A673 (cell line): ENCODE measurements around the gene LGALS9C. TPM values are rescaled to one million over a fixed set of nuclear protein-coding genes. Genes with fewer than 3 reads are reported as not detected.
"Not testable (repeated sequence)": the region's sequence is repeated elsewhere in the genome, so short reads cannot be mapped to it uniquely, and the experiment has no call there.

Experiments
- BruUV-seq: library from RNA; stranded (reverse); fragments of 400-500 nt; replicated peaks from 2 replicates; lab custom pipeline; 2021; lab: Mats Ljungman, UMichigan
- CTCF ChIA-PET: fragments of 300-600 bp; sonication (Branson Sonifier 250); formaldehyde crosslinking; loops from one replicate; lab custom pipeline; 2022; ENCODE audit warnings: antibody characterized with exemption; lab: Charles Lee
- POLR2A ChIA-PET: fragments of 300-600 bp; sonication (Branson Sonifier 250); formaldehyde crosslinking; loops from one replicate; lab custom pipeline; 2022; ENCODE audit warnings: antibody characterized with exemption; ENCODE audit not compliant: low non-redundant PET; lab: Charles Lee
- DNase-seq: peaks from one replicate; pipeline ENCODE4 v3.0.0-alpha.2; 2015; ENCODE audit warnings: low spot score
- H3K27ac ChIP-seq: fragments of 200-600 bp; sonication (generic); 2 replicates; pipeline ENCODE4 v1.5.1; 2016; ENCODE audit warnings: mixed run types, low read depth, mild to moderate bottlenecking, mixed read lengths, antibody characterized with exemption, low read length; ENCODE audit not compliant: poor library complexity, severe bottlenecking
- H3K27me3 ChIP-seq: fragments of 200-600 bp; sonication (generic); replicated peaks from 2 replicates; pipeline ENCODE4 v1.6.1; 2017; ENCODE audit warnings: mixed run types, low read depth, mild to moderate bottlenecking, mixed read lengths, antibody characterized with exemption, low read length; ENCODE audit not compliant: insufficient read depth, poor library complexity
- H3K36me3 ChIP-seq: fragments of 200-600 bp; sonication (generic); 2 replicates; pipeline ENCODE4 v1.6.1; 2016; ENCODE audit warnings: mixed run types, mild to moderate bottlenecking, mixed read lengths, antibody characterized with exemption, low read length; ENCODE audit not compliant: insufficient read depth, poor library complexity, severe bottlenecking
- H3K4me1 ChIP-seq: fragments of 200-600 bp; sonication (generic); 2 replicates; pipeline ENCODE4 v1.6.1; 2017; ENCODE audit warnings: mixed run types, mild to moderate bottlenecking, mixed read lengths, antibody characterized with exemption, low read length; ENCODE audit not compliant: insufficient read depth, poor library complexity, severe bottlenecking
- H3K4me3 ChIP-seq: fragments of 200-600 bp; sonication (generic); 2 replicates; pipeline ENCODE4 v1.5.1; 2016; ENCODE audit warnings: low read depth, mixed run types, mild to moderate bottlenecking, mixed read lengths, low read length; ENCODE audit not compliant: poor library complexity, severe bottlenecking
- H3K9me3 ChIP-seq: fragments of 200-600 bp; sonication (generic); 2 replicates; pipeline ENCODE4 v1.6.1; 2016; ENCODE audit warnings: mixed run types, low read depth, mild to moderate bottlenecking, mixed read lengths, antibody characterized with exemption, low read length; ENCODE audit not compliant: poor library complexity, severe bottlenecking
- intact Hi-C: fragments of 100-400 bp; cut with micrococcal nuclease; formaldehyde crosslinking; loops from one replicate; pipeline ENCODE4 v1.10.0; 2022; ENCODE audit not compliant: unreplicated experiment
- total RNA-seq: library from RNA; stranded (reverse); gene quantifications from 2 replicates; pipeline ENCODE4 v1.2.3, GENCODE V29; 2021

LGALS9C gene
- total RNA-seq, 1 experiment from 2014 or later = not detected

DNA sequence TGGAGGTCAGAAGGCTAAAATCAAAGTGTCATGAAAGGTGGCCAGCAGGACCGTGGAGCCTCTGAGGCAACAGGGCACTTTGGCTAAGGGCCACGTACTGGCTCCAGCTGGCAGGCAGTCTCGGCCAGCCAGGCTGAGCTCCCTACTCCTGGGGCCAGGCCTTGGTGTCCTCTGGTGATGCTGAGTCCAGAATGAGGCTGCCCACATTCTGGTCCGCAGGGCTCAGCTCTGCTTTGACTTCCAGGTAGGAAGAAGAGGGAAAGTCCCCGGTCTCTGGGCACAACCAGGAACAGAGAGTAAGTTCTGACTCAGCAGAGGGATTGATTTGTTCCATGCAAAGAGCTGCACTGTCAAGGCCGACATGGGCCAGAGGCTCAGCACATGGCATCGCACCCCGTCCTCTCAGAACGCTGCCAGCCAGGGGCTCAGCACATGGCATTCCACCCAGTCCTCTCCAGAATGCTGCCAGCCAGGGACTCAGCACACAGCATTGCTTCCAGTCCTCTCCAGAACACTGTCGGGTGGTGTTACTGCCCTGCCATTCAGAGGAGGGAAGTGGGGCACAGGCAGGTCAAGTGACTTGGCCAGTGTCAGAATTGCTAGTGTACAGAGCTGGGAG is 2.5 kb downstream of the LGALS9C start:
- H3K4me3 ChIP-seq, CTCF ChIA-PET, POLR2A ChIA-PET: not testable (repeated sequence)

DNA sequence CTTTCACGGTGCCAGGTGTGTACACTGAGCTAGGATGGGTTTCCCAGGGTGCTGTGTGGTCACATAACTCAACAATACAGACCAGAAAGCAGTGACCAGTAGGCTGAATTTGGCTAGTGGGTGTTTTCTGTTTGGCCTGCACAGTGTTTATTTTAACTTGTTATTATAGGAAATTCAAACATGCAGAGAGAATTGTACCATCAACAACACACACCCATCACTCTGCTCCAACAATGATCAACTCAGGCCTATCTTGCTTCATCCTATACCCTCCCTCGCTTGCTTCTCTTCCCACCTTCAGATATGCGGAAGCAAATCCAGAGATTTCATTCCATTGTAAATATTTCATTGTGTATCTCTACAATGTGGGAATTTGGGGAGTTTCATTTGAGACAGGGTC is 5.2 kb downstream of the LGALS9C start:
- POLR2A ChIA-PET, intact Hi-C loops, BruUV-seq: not testable (repeated sequence)

More for the DNA sequence above, 2.5 kb downstream of the LGALS9C start:
- DNase-seq, H3K36me3 ChIP-seq, H3K27ac ChIP-seq, H3K4me1 ChIP-seq, BruUV-seq, H3K27me3 ChIP-seq, intact Hi-C loops, H3K9me3 ChIP-seq: not testable (repeated sequence)

GRCh38 chr17:18485936-18486464 is 9.4 kb downstream of the LGALS9C start:
- CTCF ChIA-PET, H3K9me3 ChIP-seq, H3K4me3 ChIP-seq, intact Hi-C loops, H3K36me3 ChIP-seq, H3K27me3 ChIP-seq, BruUV-seq, DNase-seq, H3K27ac ChIP-seq, POLR2A ChIA-PET, H3K4me1 ChIP-seq: not testable (repeated sequence)

More for the DNA sequence above, 5.2 kb downstream of the LGALS9C start:
- H3K9me3 ChIP-seq, DNase-seq, H3K4me3 ChIP-seq, H3K36me3 ChIP-seq, H3K27me3 ChIP-seq, H3K4me1 ChIP-seq, H3K27ac ChIP-seq, CTCF ChIA-PET: not testable (repeated sequence)

- BruUV-seq, DNase-seq, POLR2A ChIA-PET, H3K27ac ChIP-seq, H3K27me3 ChIP-seq, H3K9me3 ChIP-seq, H3K36me3 ChIP-seq, H3K4me3 ChIP-seq, intact Hi-C loops, CTCF ChIA-PET, H3K4me1 ChIP-seq: not testable (repeated sequence)
Measured at GRCh38 chr17:18487633-18488032, 11.0 kb downstream of the LGALS9C start.

GRCh38 chr17:18488622-18489021 is 12.0 kb downstream of the LGALS9C start:
- DNase-seq, intact Hi-C loops, BruUV-seq, H3K27me3 ChIP-seq, H3K9me3 ChIP-seq, H3K27ac ChIP-seq, POLR2A ChIA-PET, H3K4me3 ChIP-seq, H3K4me1 ChIP-seq, H3K36me3 ChIP-seq, CTCF ChIA-PET: not testable (repeated sequence)

DNA sequence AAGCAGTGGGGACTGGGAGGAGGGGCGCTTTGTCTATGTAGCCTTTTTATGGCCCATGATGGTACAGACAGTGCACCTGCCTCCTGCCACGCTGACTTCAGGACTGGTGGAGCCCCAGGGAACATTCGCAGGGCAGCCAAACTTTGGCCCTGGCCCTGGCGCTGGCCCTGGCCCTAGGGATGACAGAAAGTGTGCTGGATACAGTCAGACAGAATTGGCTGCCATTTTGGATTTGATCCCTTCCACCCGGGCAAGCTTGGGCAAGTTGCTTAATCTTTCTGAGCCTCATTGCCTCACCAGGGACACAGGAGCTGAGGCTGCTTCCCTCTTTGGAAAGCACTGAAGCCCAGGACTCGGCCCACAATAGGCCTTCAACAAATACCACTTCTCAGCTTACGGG is 13.4 kb downstream of the LGALS9C start:
- H3K36me3 ChIP-seq, H3K27me3 ChIP-seq, H3K4me3 ChIP-seq, H3K27ac ChIP-seq, POLR2A ChIA-PET, intact Hi-C loops, BruUV-seq, H3K4me1 ChIP-seq, DNase-seq, CTCF ChIA-PET, H3K9me3 ChIP-seq: not testable (repeated sequence)

DNA sequence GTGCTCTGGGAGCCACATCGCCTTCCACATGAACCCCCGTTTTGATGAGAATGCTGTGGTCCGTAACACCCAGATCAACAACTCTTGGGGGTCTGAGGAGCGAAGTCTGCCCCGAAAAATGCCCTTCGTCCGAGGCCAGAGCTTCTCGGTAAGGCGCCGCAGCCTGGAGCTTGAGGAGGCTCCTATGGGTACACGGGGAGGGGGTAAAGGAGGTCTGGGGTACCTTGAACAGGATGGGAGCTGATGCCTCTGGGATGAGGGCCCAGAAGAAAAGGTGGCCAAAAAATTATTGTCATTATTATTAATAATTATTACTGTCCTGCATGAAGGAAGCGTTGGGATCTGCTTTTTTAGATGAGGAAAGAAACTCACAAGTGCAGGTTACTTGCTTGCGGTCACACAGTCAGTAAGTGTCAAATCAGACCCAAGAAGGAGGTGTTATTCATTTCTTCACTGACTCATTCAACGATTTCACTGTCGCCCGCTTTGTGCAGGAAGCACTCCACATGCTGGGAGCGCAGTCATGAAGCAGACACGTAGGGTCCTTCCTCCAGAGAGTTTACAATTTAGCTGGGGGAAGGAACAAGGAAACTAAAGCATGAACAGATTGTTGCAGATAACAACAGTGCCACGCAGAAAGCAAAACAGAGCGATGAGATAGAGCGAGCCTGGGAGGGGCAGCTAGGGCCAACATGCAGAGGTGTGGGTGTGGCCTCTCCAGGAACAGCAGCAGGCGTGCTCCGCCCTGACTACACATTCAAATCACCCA is 16.3 kb downstream of the LGALS9C start:
- H3K27ac ChIP-seq, DNase-seq, H3K9me3 ChIP-seq, H3K36me3 ChIP-seq, BruUV-seq, H3K4me3 ChIP-seq, CTCF ChIA-PET, H3K27me3 ChIP-seq, intact Hi-C loops, POLR2A ChIA-PET, H3K4me1 ChIP-seq: not testable (repeated sequence)
